T-helper 17 cell (primary cell): ENCODE data around the gene TAS1R1. TPM values are rescaled to one million over a fixed set of nuclear protein-coding genes. Genes with fewer than 3 reads are reported as not detected.

Source experiments
- ATAC-seq: fragments of 150-1000 bp; cut with Tn5 transposase; 2 replicates; pipeline ENCODE4 v1.10.0; 2021; ENCODE audit warnings: mild to moderate bottlenecking, moderate library complexity
- DNase-seq, 3 donors: peaks; one replicate each; pipeline versions ENCODE4 v3.0.0 to v3.0.0-alpha.2; 2020 to 2021
- H3K9me3 ChIP-seq: one replicate; pipeline ENCODE4 v1.7.0; 2013; ENCODE audit warnings: low read length, mild to moderate bottlenecking; ENCODE audit not compliant: control insufficient read depth, poor library complexity, severe bottlenecking
- H3K27ac Mint-ChIP-seq: one replicate; pipeline ENCODE4 v1.8.0; 2022; ENCODE audit warnings: mild to moderate bottlenecking, moderate library complexity, mixed read lengths
- H3K27me3 Mint-ChIP-seq: one replicate; pipeline ENCODE4 v1.8.0; 2022; ENCODE audit warnings: mixed read lengths
- H3K36me3 Mint-ChIP-seq: one replicate; pipeline ENCODE4 v1.8.0; 2022; ENCODE audit warnings: low read depth, mixed read lengths
- H3K4me1 Mint-ChIP-seq: one replicate; pipeline ENCODE4 v1.8.0; 2022; ENCODE audit warnings: mild to moderate bottlenecking, mixed read lengths
- H3K4me3 Mint-ChIP-seq: one replicate; pipeline ENCODE4 v1.8.0; 2022; ENCODE audit warnings: mild to moderate bottlenecking, moderate library complexity, mixed read lengths
- total RNA-seq, 4 donors: library from RNA in 2 of 4; stranded (reverse) in 2 of 4; gene quantifications; one replicate each; pipeline ENCODE4 v1.2.3 and lab custom pipeline; 2022 to 2026

Gene TAS1R1
- total RNA-seq, 2 donors from 2014 or later: not detected

- H3K4me1 Mint-ChIP-seq: peaks cover 1% of the 10 kb centered on the region
- no peak for ATAC-seq
- peak overlapping the region; percentile 55 for H3K4me3 Mint-ChIP-seq
- DNase-seq: no peak
- H3K27me3 Mint-ChIP-seq: peaks cover 12% of the 10 kb centered on the region
- H3K9me3 ChIP-seq: no peaks in the 10 kb centered on the region
- no peaks in the 10 kb centered on the region for H3K36me3 Mint-ChIP-seq
- no peak overlapping the region for H3K27ac Mint-ChIP-seq
Measured at GRCh38 chr1:6511561-6512244, 43.4 kb upstream of the TAS1R1 start.

- no peaks in the 10 kb centered on the region for H3K36me3 Mint-ChIP-seq
- no peak for ATAC-seq
- H3K4me1 Mint-ChIP-seq: no peaks in the 10 kb centered on the region
- peaks cover 8% of the 10 kb centered on the region for H3K27me3 Mint-ChIP-seq
- DNase-seq: no peak
- no peak overlapping the region for H3K4me3 Mint-ChIP-seq
- H3K9me3 ChIP-seq: no peaks in the 10 kb centered on the region
- no peak overlapping the region for H3K27ac Mint-ChIP-seq
Measured at GRCh38 chr1:6512245-6512907, 42.7 kb upstream of the TAS1R1 start.

- H3K4me3 Mint-ChIP-seq: no peak overlapping the region
- H3K27me3 Mint-ChIP-seq: peaks cover 8% of the 10 kb centered on the region
- ATAC-seq (no peak), DNase-seq (no peak)
- no peaks in the 10 kb centered on the region for H3K36me3 Mint-ChIP-seq
- no peak overlapping the region for H3K27ac Mint-ChIP-seq
- no peaks in the 10 kb centered on the region for H3K4me1 Mint-ChIP-seq
- H3K9me3 ChIP-seq: no peaks in the 10 kb centered on the region
Measured at GRCh38 chr1:6512908-6513280, 42.2 kb upstream of the TAS1R1 start.

- no peaks in the 10 kb centered on the region for H3K36me3 Mint-ChIP-seq
- H3K27ac Mint-ChIP-seq: no peak overlapping the region
- ATAC-seq (no peak), DNase-seq (no peak)
- H3K9me3 ChIP-seq: no peaks in the 10 kb centered on the region
- peaks cover 7% of the 10 kb centered on the region for H3K27me3 Mint-ChIP-seq
- H3K4me3 Mint-ChIP-seq: no peak overlapping the region
- no peaks in the 10 kb centered on the region for H3K4me1 Mint-ChIP-seq
Measured at GRCh38 chr1:6513320-6513801, 41.7 kb upstream of the TAS1R1 start.

GRCh38 chr1:6515771-6516170, 39.3 kb upstream of the TAS1R1 start:
- no peak for ATAC-seq
- no peak overlapping the region for H3K27ac Mint-ChIP-seq
- no peaks in the 10 kb centered on the region for H3K36me3 Mint-ChIP-seq
- H3K27me3 Mint-ChIP-seq: no peaks in the 10 kb centered on the region
- H3K4me1 Mint-ChIP-seq: no peaks in the 10 kb centered on the region
- DNase-seq: no peak
- H3K9me3 ChIP-seq: no peaks in the 10 kb centered on the region
- H3K4me3 Mint-ChIP-seq: no peak overlapping the region

- H3K9me3 ChIP-seq: no peaks in the 10 kb centered on the region
- Mint-ChIP-seq H3K36me3 (no peaks in the 10 kb centered on the region), H3K4me3 (no peak overlapping the region), H3K27me3 (no peaks in the 10 kb centered on the region), H3K27ac (no peak overlapping the region), H3K4me1 (no peaks in the 10 kb centered on the region)
- ATAC-seq: no peak
- DNase-seq: no peak
Measured at GRCh38 chr1:6517435-6517851, 37.7 kb upstream of the TAS1R1 start.

GRCh38 chr1:6519491-6519934, 35.6 kb upstream of the TAS1R1 start:
- DNase-seq (no peak), ATAC-seq (no peak)
- H3K9me3 ChIP-seq: no peaks in the 10 kb centered on the region
- Mint-ChIP-seq H3K27me3 (no peaks in the 10 kb centered on the region), H3K4me1 (peaks cover 3% of the 10 kb centered on the region), H3K36me3 (no peaks in the 10 kb centered on the region), H3K27ac (peak overlapping the region; percentile 32), H3K4me3 (no peak overlapping the region)

GRCh38 chr1:6519935-6520671, 35.0 kb upstream of the TAS1R1 start:
- no peak for ATAC-seq
- peaks cover 3% of the 10 kb centered on the region for H3K4me1 Mint-ChIP-seq

GRCh38 chr1:6521536-6521935, 33.6 kb upstream of the TAS1R1 start:
- Mint-ChIP-seq H3K4me1 (peaks cover 3% of the 10 kb centered on the region), H3K36me3 (no peaks in the 10 kb centered on the region), H3K4me3 (no peak overlapping the region), H3K27me3 (no peaks in the 10 kb centered on the region), H3K27ac (no peak overlapping the region)
- DNase-seq (no peak), ATAC-seq (no peak)
- no peaks in the 10 kb centered on the region for H3K9me3 ChIP-seq

More at GRCh38 chr1:6519935-6520671, 35.0 kb upstream of the TAS1R1 start:
- no peaks in the 10 kb centered on the region for H3K36me3 Mint-ChIP-seq
- no peak for DNase-seq
- H3K4me3 Mint-ChIP-seq: no peak overlapping the region
- H3K27me3 Mint-ChIP-seq: no peaks in the 10 kb centered on the region
- H3K9me3 ChIP-seq: no peaks in the 10 kb centered on the region
- H3K27ac Mint-ChIP-seq: peak overlapping the region; percentile 32

- no peak overlapping the region for H3K27ac Mint-ChIP-seq
- H3K36me3 Mint-ChIP-seq: no peaks in the 10 kb centered on the region
- no peaks in the 10 kb centered on the region for H3K27me3 Mint-ChIP-seq
- ATAC-seq (no peak), DNase-seq (no peak)
- H3K4me3 Mint-ChIP-seq: no peak overlapping the region
- H3K9me3 ChIP-seq: no peaks in the 10 kb centered on the region
- peaks cover 6% of the 10 kb centered on the region for H3K4me1 Mint-ChIP-seq
Measured at GRCh38 chr1:6523566-6523965, 31.5 kb upstream of the TAS1R1 start.

GRCh38 chr1:6526316-6526715, 28.8 kb upstream of the TAS1R1 start:
- H3K9me3 ChIP-seq: no peaks in the 10 kb centered on the region
- no peak for ATAC-seq
- H3K4me1 Mint-ChIP-seq: peaks cover 6% of the 10 kb centered on the region
- H3K4me3 Mint-ChIP-seq: no peak overlapping the region
- no peak overlapping the region for H3K27ac Mint-ChIP-seq
- no peak for DNase-seq
- H3K36me3 Mint-ChIP-seq: no peaks in the 10 kb centered on the region
- no peaks in the 10 kb centered on the region for H3K27me3 Mint-ChIP-seq

- no peak overlapping the region for H3K4me3 Mint-ChIP-seq
- no peak for DNase-seq
- peaks cover 6% of the 10 kb centered on the region for H3K4me1 Mint-ChIP-seq
- H3K9me3 ChIP-seq: no peaks in the 10 kb centered on the region
- peaks cover 2% of the 10 kb centered on the region for H3K36me3 Mint-ChIP-seq
- H3K27ac Mint-ChIP-seq: no peak overlapping the region
- H3K27me3 Mint-ChIP-seq: no peaks in the 10 kb centered on the region
- no peak for ATAC-seq
Measured at GRCh38 chr1:6528492-6528891, 26.6 kb upstream of the TAS1R1 start.

GRCh38 chr1:6530504-6531160, 24.5 kb upstream of the TAS1R1 start:
- H3K4me1 Mint-ChIP-seq: peaks cover 5% of the 10 kb centered on the region
- ATAC-seq: no peak
- peaks cover 2% of the 10 kb centered on the region for H3K36me3 Mint-ChIP-seq

More at GRCh38 chr1:6530504-6531160, 24.5 kb upstream of the TAS1R1 start:
- H3K9me3 ChIP-seq: no peaks in the 10 kb centered on the region
- Mint-ChIP-seq H3K27me3 (no peaks in the 10 kb centered on the region), H3K4me3 (no peak overlapping the region), H3K27ac (no peak overlapping the region)
- DNase-seq: no peak
